ENCODE measurements around the gene SESN2.

DNA sequence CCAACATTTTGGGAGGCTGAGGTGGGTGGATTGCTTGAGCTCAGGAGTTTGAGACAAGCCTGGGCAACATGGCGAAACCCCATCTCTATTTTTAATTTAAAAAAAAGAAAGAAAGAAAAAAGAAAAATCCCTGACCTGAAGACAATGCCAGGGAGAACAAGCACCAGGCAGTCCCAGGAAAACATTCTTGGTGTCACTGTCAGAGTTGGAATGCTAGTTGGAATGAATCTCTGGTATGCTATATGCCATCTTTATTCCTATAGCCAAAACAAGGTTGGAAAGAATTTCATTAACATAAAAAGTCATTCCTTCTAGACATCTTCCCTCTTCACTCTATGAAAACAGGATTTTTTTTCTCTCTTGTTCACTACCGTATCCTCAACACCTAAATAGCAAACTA is 29.3 kb upstream of the SESN2 start:
- TF ChIP-seq POLR2A (IDR thresholded peaks at IDR 0.05) (no peak), POLR2AphosphoS5 (IDR thresholded peaks at IDR 0.05) (no peak)
- TF ChIP-seq, protein P1, sequence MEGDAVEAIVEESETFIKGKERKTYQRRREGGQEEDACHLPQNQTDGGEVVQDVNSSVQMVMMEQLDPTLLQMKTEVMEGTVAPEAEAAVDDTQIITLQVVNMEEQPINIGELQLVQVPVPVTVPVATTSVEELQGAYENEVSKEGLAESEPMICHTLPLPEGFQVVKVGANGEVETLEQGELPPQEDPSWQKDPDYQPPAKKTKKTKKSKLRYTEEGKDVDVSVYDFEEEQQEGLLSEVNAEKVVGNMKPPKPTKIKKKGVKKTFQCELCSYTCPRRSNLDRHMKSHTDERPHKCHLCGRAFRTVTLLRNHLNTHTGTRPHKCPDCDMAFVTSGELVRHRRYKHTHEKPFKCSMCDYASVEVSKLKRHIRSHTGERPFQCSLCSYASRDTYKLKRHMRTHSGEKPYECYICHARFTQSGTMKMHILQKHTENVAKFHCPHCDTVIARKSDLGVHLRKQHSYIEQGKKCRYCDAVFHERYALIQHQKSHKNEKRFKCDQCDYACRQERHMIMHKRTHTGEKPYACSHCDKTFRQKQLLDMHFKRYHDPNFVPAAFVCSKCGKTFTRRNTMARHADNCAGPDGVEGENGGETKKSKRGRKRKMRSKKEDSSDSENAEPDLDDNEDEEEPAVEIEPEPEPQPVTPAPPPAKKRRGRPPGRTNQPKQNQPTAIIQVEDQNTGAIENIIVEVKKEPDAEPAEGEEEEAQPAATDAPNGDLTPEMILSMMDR (IDR thresholded peaks at IDR 0.05), result no peak

Data from prostate gland (tissue), 2 donors.